Heart left ventricle (tissue), 16 donors: ENCODE results near the gene EPB41L4B. TPM values are rescaled to one million over a fixed set of nuclear protein-coding genes. Genes with fewer than 3 reads are reported as not detected.

Experiments
- ATAC-seq, 4 donors: fragments of 200-7000 bp; cut with Tn5 transposase; one replicate each; pipeline ENCODE4 v1.9.1; 2020 to 2022; ENCODE audit warnings: moderate library complexity in 4 of 4, mild to moderate bottlenecking in 3 of 4, moderate number of reproducible peaks in 1 of 4
- DNase-seq, 5 donors: peaks; one replicate each; pipeline ENCODE4 v3.0.0-alpha.2; 2020
- H3K27ac ChIP-seq, 12 donors: fragments of 200-600 bp; sonication (generic) in 4 of 12; one replicate each; pipeline versions ENCODE4 v1.5.0 to v1.8.0; 2016 to 2022; ENCODE audit warnings: mild to moderate bottlenecking in 2 of 12
- H3K27me3 ChIP-seq, 9 donors: fragments of 200-600 bp; sonication (generic) in 2 of 9; one replicate each; pipeline versions ENCODE4 v1.5.1 to v1.8.0; 2016 to 2022; ENCODE audit warnings: mild to moderate bottlenecking in 3 of 9
- H3K36me3 ChIP-seq, 9 donors: fragments of 200-600 bp; sonication (generic) in 2 of 9; one replicate each; pipeline versions ENCODE4 v1.5.0 to v1.8.0; 2018 to 2022; ENCODE audit warnings: mild to moderate bottlenecking in 2 of 9
- H3K4me1 ChIP-seq, 12 donors: fragments of 200-600 bp; sonication (generic) in 4 of 12; one replicate each; pipeline versions ENCODE4 v1.5.0 to v1.8.0; 2016 to 2022; ENCODE audit warnings: mild to moderate bottlenecking in 3 of 12
- H3K4me3 ChIP-seq, 12 donors: fragments of 200-600 bp; sonication (generic) in 4 of 12; one replicate each; pipeline versions ENCODE4 v1.5.0 to v1.8.0; 2017 to 2022; ENCODE audit warnings: mild to moderate bottlenecking in 9 of 12, moderate library complexity in 4 of 12
- H3K9me3 ChIP-seq, 12 donors: fragments of 200-600 bp; sonication (generic) in 4 of 12; one replicate each; pipeline versions ENCODE4 v1.5.0 to v1.8.0; 2016 to 2022; ENCODE audit warnings: mild to moderate bottlenecking in 1 of 12
- CTCF ChIP-seq, 12 donors: fragments of 200-600 bp; sonication (generic) in 4 of 12; IDR thresholded peaks; one replicate each; pipeline versions ENCODE4 v1.5.0 to v1.8.0; 2018 to 2022; ENCODE audit warnings: antibody characterized with exemption in 12 of 12, mild to moderate bottlenecking in 5 of 12
- POLR2A ChIP-seq, 2 donors: fragments of 450-650 bp; IDR thresholded peaks; one replicate each; pipeline ENCODE4 v1.6.1; 2017; ENCODE audit warnings: antibody characterized with exemption in 2 of 2, mild to moderate bottlenecking in 2 of 2, moderate library complexity in 2 of 2
- WGBS, 4 donors: extraction: QIAGEN DNeasy Blood & Tissue Kit in 2 of 4; methylation state at CpG; one replicate each; pipeline versions ENCODE4 v1.1.5 to v1.1.7; 2013 to 2018; 5-methylcytosine and 5-hydroxymethylcytosine counted together
- intact Hi-C, 10 donors: fragments of 100-400 bp; cut with DNase I; formaldehyde crosslinking; loops; one replicate each; pipeline versions ENCODE4 v1.11.1 to v1.14.2; 2022
- polyA plus RNA-seq, 2 donors: library from polyadenylated mRNA; stranded (reverse); fragments of 200-250 nt; gene quantifications; one replicate each; pipeline ENCODE4 v1.2.3, GENCODE V29; 2013
- total RNA-seq, 9 donors: library from RNA; depleted of rRNA in 2 of 9; stranded (reverse); fragments of >200 nt in 2 of 9; fragmentation: NEBNext Ultra II Directional in 3 of 9; extraction: Animal tissue kit (Norgen Biotek cat#: 25700) in 3 of 9; gene quantifications; one replicate each; pipeline versions ENCODE4 v1.1.0 to v1.2.4, GENCODE V29; 2016 to 2023
- donor health status: ischemic (EF 13 %, LVEDD 7.1; RV severe dilation, severe dysfunction).
- donor health status: healthy with polysubstance abuse.
- donor health status: DM: no; HTN: yes; CAD: no.
- donor health status: DM: no; HTN: no; CAD: no.
- donor health status: ischemic (EF 25% LVEDD 6.9; RV normal size, moderate dysfunction).
- donor health status: ischemic (EF 25% LVEDD 5.7; RV mildly dilated, moderate dysfunction).
- donor health status: healthy.
- donor health status: DM: yes; HTN: yes; CAD: no.
- donor health status: ischemic (EF 35%, LVEDD 5.7; RV mildly dilated, moderate dysfunction).
- donor health status: nonischemic (EF 11% LVEDD 7.7; RV severe dilation, severe dysfunction).
- donor health status: DM: yes; HTN: yes; CAD: no.
- donor health status: PGD.
- donor health status: ischemic (EF 29% LVEDD 5.4; RV normal size, mild dysfunction).
- donor health status: nonischemic (EF 23%, LVEDD 6.1; RV moderate dilation, normal function).

The EPB41L4B gene
- total and polyA plus RNA-seq, 11 donors, result 0.71 to 16.5 (median 8.9) TPM

- no peaks in the 10 kb centered on the region for H3K36me3 ChIP-seq
- intact Hi-C loops, result loop anchor here in 5 of 10 donors (2.0 to 10.0 kb wide), 3 partner anchors 129 to 133 kb away; partner anchors contain the start of gene EPB41L4B (in 5 of the 5)
- ATAC-seq (no peak), DNase-seq (no peak)
- H3K9me3 ChIP-seq, result no peaks in the 10 kb centered on the region
- H3K4me3 ChIP-seq, result no peak overlapping the region
- no peak overlapping the region for H3K27ac ChIP-seq
- H3K27me3 ChIP-seq, result no peaks in the 10 kb centered on the region
- no peak for TF ChIP-seq CTCF (IDR thresholded peaks at IDR 0.05)
- TF ChIP-seq POLR2A (IDR thresholded peaks at IDR 0.05), result no peak
- WGBS, 4 donors, result 83 to 93% (median 86%) methylated on average over 9 of the region's 9 CpGs
- H3K4me1 ChIP-seq, result peaks cover 0 to 8% (median 0%) of the 10 kb centered on the region in 12 donors
Measured at GRCh38 chr9:109191746-109192145, 129.1 kb downstream of the EPB41L4B start.

GRCh38 chr9:109190151-109190550, 130.7 kb downstream of the EPB41L4B start:
- peak in 1 of 4 donors; percentile 25 for ATAC-seq
- no peak overlapping the region for H3K4me3 ChIP-seq
- TF ChIP-seq POLR2A (IDR thresholded peaks at IDR 0.05) (no peak), CTCF (IDR thresholded peaks at IDR 0.05) (no peak)
- no peaks in the 10 kb centered on the region for H3K27me3 ChIP-seq
- no peaks in the 10 kb centered on the region for H3K9me3 ChIP-seq
- H3K27ac ChIP-seq, result no peak overlapping the region
- no peaks in the 10 kb centered on the region for H3K36me3 ChIP-seq
- intact Hi-C loops, result loop anchor here in 4 of 10 donors (5.0 to 10.0 kb wide), 2 partner anchors 132 to 135 kb away; partner anchors contain the start of gene EPB41L4B (in 4 of the 4)
- no peak for DNase-seq
- peaks cover 0 to 11% (median 0%) of the 10 kb centered on the region in 12 donors for H3K4me1 ChIP-seq
- 55 to 72% (median 64%) methylated on average over 1 of the region's 1 CpG for WGBS, 4 donors

GRCh38 chr9:109186857-109187520, 133.9 kb downstream of the EPB41L4B start:
- DNase-seq (no peak), ATAC-seq (peak in 2 of 4 donors; percentile 52 to 65)
- Histone ChIP-seq H3K4me3 (no peak overlapping the region), H3K27ac (no peak overlapping the region), H3K27me3 (no peaks in the 10 kb centered on the region), H3K9me3 (no peaks in the 10 kb centered on the region), H3K4me1 (peaks cover 0 to 11% (median 0%) of the 10 kb centered on the region in 12 donors), H3K36me3 (no peaks in the 10 kb centered on the region)
- TF ChIP-seq POLR2A (IDR thresholded peaks at IDR 0.05) (no peak), CTCF (IDR thresholded peaks at IDR 0.05) (no peak)
- intact Hi-C loops, result loop anchor here in 2 of 10 donors (5.0 kb wide), 1 partner anchor 135 kb away; the partner anchor contains the start of gene EPB41L4B (in 2 of the 2)
- 50 to 57% (median 52%) methylated on average over 9 of the region's 9 CpGs for WGBS, 4 donors

GRCh38 chr9:109182940-109183798, 137.7 kb downstream of the EPB41L4B start:
- ATAC-seq (peak; percentile 22 to 38 (median 28)), DNase-seq (peak in 1 of 5 donors; percentile 33)
- Histone ChIP-seq H3K4me3 (no peak overlapping the region), H3K4me1 (peaks cover 0 to 11% (median 0%) of the 10 kb centered on the region in 12 donors), H3K9me3 (no peaks in the 10 kb centered on the region), H3K27me3 (no peaks in the 10 kb centered on the region), H3K36me3 (no peaks in the 10 kb centered on the region), H3K27ac (no peak overlapping the region)
- intact Hi-C loops, result loop anchor here in 1 of 10 donors (2.0 kb wide), 1 partner anchor 138 kb away; the partner anchor contains the start of gene EPB41L4B
- 67 to 76% (median 70%) methylated on average over 9 to 13 of the region's 13 CpGs for WGBS, 4 donors
- TF ChIP-seq CTCF (IDR thresholded peaks at IDR 0.05) (peak in 9 of 12 donors; percentile 10 to 38 (median 19)), POLR2A (IDR thresholded peaks at IDR 0.05) (no peak)
